Measurements from ENCODE around the gene TMUB1. TPM values are rescaled to one million over a fixed set of nuclear protein-coding genes. Genes with fewer than 3 reads are reported as not detected.

The TMUB1 gene
- total and polyA plus RNA-seq, 9 of the 15 experiments (the other 6 are each of a cell fraction or from before 2014, with no cell fraction given), result 0.14 to 241 (median 74.1) TPM

DNA sequence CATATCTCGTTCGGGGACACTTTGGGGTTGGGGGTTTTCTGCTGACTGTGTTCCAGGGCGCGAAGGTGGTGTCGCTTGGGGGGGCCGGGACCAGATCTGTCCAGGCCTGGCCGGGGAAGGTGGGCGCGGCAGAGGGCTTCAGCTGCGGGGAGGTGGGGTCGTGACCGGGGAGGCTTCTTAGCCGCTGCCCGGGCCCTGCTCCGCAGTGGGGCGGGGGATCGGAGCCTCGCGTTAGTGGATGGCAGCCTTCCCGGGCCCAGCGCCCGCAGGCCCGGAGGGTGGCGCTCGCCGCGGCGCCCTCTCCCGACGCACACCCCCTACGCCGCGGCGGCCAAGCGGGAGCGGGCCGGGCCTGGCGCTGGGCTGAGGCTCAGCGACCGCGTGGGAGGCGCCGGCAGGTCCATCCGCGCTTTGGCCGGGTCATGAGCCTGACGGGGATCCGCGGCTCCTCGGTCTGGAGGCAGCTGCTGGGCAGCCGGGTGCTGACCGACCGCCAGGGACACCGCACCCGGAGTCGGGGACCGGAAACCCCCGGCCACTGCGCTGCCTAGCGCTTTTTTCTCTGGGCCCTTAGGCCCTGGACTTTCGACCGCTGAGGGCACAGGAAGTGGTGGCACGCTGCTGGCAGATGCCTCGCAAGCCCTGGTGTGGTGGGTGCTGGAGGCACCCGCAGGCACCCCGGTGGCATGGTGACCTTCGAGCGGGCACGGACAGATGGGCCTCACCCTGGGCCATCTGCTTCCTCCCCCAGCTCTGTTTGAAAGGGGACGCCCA lies 4.1 kb upstream of the TMUB1 start (continued):
- TF ChIP-seq ZBTB40 (IDR thresholded peaks at IDR 0.05) (peak; percentile 20; the same call in 1 of the 2 replicates), ZBTB40 (CRISPR knock-in tag; IDR thresholded peaks at IDR 0.05) (no peak), WHSC1 (IDR thresholded peaks at IDR 0.05; ENCODE audit: low read length) (peak; percentile 25), EP300 (IDR thresholded peaks at IDR 0.05; ENCODE audit: low read length) (no peak), ZNF655 (CRISPR knock-in tag; IDR thresholded peaks at IDR 0.05) (no peak), XRCC4 (IDR thresholded peaks at IDR 0.05; ENCODE audit: extremely low read depth, insufficient read depth, insufficient read length) (no peak), ZNF764 (CRISPR knock-in tag; IDR thresholded peaks at IDR 0.05; ENCODE audit: low read depth) (no peak), ARNT (IDR thresholded peaks at IDR 0.05) (no peak), TAF15 (IDR thresholded peaks at IDR 0.05; ENCODE audit: low read depth, low read length) (no peak), MYNN (IDR thresholded peaks at IDR 0.05) (0 out of 2 replicates have a peak, but pooled peaks have one; percentile 12), MYNN (CRISPR knock-in tag; IDR thresholded peaks at IDR 0.05) (no peak), ZSCAN32 (CRISPR knock-in tag; IDR thresholded peaks at IDR 0.05) (0 out of 2 replicates have a peak, but pooled peaks have one; percentile 13), POLR2H (tag; IDR thresholded peaks at IDR 0.05; ENCODE audit: low read depth) (no peak), ESRRB (CRISPR knock-in tag; IDR thresholded peaks at IDR 0.05; ENCODE audit: borderline replicate concordance) (no peak), HIVEP1 (CRISPR knock-in tag; IDR thresholded peaks at IDR 0.05) (no peak; the same call in 1 of the 2 replicates), CREB1 (IDR thresholded peaks at IDR 0.05) (peak; percentile 58; the same call in 1 of the 2 replicates), CREB1 (CRISPR knock-in tag; IDR thresholded peaks at IDR 0.05) (peak; percentile 37; the same call in 1 of the 2 replicates), ZNF146 (CRISPR knock-in tag; IDR thresholded peaks at IDR 0.05; ENCODE audit: unreplicated experiment) (no peak)

Measured in K562 (cell line).